HepG2 (cell line): ENCODE data around the gene VEGFB.

Experiments used
- CTCF ChIP-seq: sonication (generic); formaldehyde crosslinking; IDR thresholded peaks from 2 replicates; pipeline ENCODE4 v1.5.0; 2020; ENCODE audit warnings: mild to moderate bottlenecking, missing genetic modification reagents, moderate library complexity
- MAFG ChIP-seq: sonication (generic); formaldehyde crosslinking; IDR thresholded peaks from 2 replicates; pipeline ENCODE4 v1.5.1; 2020; ENCODE audit warnings: mild to moderate bottlenecking, missing genetic modification reagents
- NFATC3 ChIP-seq: sonication (generic); formaldehyde crosslinking; IDR thresholded peaks from 2 replicates; pipeline ENCODE4 v1.5.1; 2020; ENCODE audit warnings: mild to moderate bottlenecking, missing genetic modification reagents
- NFKBIZ ChIP-seq: IDR thresholded peaks from 2 replicates; pipeline ENCODE4 v1.6.1; 2018; ENCODE audit warnings: missing genetic modification reagents, missing compliant biosample characterization
- THAP9 ChIP-seq: sonication (generic); formaldehyde crosslinking; IDR thresholded peaks from 2 replicates; pipeline ENCODE4; 2020; ENCODE audit warnings: missing genetic modification reagents, mild to moderate bottlenecking, borderline replicate concordance

- TF ChIP-seq NFATC3 (CRISPR knock-in tag) = no peak
- TF ChIP-seq THAP9 = no peak
- no peak for TF ChIP-seq NFKBIZ (CRISPR knock-in tag)
- no peak for TF ChIP-seq MAFG (CRISPR knock-in tag)
- TF ChIP-seq CTCF = no peak
These were observed 4.6 kb upstream of the VEGFB start for GRCh38 chr11:64229744-64230170.
